GM18868 (cell line): ENCODE data around the gene SUN2.

Source experiments
- ATAC-seq: cut with Tn5 transposase; IDR thresholded peaks from one replicate; pipeline ENCODE4 v1.9.1; 2021; ENCODE audit warnings: mild to moderate bottlenecking, moderate library complexity; ENCODE audit not compliant: unreplicated experiment

SUN2 gene

DNA sequence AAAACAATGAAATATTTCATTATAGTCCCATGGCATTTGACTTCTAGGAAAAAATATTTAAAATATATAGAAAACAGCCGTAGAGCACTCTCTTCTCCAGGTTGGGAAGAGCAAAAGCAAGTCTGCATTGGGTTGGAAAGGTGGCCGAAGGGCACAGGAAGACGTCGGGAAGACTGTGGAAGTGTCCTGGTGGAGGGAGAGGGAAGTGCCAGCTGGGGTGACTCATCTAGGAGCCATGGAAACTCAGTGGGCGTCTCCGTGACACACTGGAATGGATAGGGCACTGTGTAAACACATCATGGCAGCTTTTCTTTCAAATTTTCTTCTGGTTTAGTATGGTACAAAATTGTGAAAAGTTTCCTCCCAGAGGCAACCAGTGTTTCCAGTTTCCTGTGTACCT, 37.4 kb downstream of the SUN2 start:
- no peak for ATAC-seq

DNA sequence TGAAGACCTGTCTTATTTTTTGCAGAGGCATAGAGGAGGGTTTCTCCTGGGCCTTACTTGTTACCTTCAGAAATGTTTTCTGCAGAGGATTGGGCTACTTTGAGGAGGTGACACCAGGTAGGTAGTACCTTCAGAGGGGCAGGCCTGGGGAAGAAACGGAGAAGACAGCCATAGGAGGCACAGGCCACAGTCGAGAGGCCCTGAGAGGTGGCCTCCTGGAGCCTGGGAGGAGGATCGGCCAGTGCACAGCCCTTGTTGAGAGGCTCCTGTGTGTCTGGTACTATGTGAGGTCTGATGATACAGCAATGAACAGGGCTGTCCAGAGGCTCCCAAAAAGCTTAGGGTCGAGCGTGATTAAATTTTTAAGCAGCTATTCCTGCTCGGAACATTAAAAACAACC, 38.6 kb downstream of the SUN2 start:
- ATAC-seq, result no peak

DNA sequence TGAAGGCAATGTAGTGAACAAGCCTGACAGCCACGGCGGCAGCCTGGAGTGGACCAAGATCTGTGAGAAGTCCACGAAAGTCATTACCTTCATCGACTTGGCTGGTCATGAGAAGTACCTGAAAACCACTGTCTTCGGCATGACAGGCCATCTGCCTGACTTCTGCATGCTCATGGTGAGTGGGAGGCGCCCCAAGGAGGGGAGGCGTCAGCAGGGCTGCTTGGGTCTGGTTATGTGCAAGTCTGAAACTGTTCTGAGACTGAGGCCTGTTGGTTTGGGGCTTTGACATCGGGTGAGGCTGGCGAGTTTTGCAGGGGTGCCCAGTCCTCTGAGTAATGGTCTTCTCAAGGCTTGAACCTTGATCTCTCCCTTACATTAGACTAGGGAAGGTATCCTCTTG, 39.0 kb downstream of the SUN2 start:
- no peak for ATAC-seq

DNA sequence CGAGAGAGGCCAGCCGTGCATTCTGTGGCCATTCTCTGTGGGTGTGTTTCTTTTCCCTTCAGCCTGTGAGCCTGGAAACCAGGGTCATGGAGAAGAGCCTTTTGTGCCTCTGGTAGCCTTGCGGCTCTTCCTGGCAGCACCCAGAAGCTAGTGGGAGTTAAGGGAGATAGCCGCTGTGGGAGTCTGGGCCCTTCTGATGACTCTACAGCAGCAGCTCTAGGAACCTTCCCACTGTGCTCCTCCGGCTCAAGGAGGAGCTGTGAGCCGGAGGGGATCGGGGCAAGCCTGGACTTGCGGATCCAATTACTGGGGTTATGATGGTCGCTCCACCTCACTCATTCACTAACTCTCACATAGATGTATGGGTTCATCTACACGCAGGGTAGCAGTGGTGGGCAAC, 39.5 kb downstream of the SUN2 start:
- ATAC-seq, result no peak

DNA sequence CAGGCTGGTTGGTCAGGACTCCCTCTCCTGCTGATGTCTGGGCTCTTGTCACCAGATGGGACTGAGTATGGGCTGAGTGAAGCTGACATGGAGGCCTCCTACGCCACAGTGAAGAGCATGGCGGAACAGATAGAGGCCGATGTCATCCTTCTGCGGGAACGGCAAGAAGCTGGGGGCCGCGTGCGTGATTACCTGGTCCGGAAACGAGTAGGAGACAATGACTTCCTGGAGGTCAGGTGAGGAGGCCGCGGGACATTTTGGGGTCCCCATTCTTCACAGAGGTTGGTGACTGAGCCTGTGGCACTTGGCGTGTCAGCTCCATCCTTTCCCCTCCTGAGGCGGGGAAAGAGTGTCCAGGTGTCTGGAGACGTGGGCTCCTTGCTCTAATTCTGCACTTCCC, 39.9 kb downstream of the SUN2 start:
- no peak for ATAC-seq

DNA sequence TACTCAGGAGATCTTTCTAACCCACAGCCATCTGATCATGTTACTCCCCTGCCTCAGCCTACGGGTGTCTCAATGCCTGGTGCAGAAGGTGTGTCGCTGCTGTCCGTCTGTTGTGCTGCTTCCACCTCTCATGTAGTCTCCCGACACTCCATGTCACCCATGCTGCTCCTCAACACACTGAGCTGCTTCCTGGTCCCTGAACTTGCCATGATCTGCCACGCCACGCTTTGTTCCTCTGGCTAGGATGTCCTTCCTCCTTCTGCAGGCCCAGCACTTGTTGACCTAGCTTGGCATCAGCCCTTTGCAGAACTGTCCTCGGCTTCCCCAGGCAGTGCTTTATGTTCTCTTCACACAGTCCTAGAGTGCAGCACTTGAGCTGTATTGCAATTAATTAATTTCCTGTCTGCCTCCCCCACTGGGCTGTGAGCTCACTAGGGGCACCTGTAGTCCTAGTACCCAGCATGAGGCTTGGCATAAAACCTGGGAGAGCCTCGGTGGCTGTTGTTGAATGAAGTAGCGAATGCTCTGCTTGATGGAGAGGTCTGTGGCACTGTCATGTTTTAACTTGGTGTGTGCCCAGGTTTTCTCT, 40.5 kb downstream of the SUN2 start:
- no peak for ATAC-seq

DNA sequence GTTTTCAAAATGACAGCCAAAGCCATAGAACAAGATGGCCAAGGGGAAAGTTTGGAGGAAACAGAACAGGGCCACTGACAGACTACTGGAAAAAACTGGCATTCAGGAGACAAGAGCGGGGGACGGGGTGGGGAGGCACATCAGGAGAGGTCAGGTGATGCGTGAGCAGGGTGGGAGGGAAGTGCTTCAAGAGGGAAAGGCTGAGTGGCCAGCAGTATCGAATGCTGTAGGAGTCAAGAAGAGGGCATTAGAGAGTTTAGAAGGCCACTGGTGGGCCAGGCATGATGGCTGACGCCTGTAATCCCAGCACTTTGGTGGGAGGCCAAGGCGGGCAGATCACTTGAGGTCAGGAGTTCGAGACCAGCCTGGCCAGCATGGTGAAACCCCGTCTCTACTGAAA, 41.9 kb downstream of the SUN2 start:
- no peak for ATAC-seq

DNA sequence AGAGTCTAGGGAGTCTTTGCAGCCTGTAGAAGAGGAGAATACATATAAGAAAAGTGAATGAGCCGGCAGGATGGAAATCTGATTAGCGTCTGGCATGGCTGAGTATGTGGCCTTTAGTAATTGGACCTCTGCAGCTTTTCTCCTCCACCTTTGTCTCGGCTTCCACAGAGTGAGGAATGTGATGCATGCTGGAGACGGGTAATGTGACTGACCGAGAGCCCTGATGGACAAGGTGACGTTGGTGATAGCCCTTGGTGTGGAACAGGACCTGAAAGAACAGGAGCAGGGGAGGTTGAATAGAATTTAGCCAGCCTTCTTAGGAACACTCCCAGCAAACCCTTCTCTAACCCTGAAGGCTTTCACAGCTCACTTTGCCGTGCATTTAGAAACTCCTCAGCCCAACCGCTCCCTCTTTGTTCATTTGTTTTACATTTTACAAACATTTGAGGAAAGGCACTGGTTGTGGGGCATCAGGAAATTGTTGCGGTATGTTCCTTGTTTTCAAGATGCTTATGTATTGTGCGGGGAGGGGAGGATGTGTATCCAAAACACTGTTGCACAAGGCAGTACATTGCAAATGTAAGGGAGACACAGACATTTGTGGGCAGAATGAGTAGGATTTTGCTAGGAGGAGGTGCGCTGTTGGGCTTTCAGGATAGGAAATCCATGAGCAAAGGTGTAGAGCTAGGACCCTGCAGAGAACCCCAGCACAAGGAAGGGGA, 43.2 kb downstream of the SUN2 start:
- no peak for ATAC-seq

DNA sequence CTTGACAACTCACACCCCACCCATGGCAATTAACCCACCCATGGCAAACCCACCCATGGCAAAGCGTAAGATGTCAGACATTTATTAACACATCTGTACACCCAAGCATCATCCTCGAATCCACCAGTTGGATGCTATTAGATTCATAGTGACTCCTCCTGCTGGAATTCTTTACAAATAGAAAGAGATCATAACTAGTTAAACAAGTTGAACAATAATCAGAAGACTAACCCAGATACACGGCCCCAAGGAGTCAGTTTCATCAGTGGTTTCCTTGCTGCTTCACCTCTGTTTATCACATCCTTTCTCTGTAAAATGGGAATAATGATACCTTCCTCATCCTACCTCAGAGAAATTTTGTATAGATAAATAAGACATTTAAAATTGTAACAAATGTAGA, 44.9 kb downstream of the SUN2 start:
- no peak for ATAC-seq

DNA sequence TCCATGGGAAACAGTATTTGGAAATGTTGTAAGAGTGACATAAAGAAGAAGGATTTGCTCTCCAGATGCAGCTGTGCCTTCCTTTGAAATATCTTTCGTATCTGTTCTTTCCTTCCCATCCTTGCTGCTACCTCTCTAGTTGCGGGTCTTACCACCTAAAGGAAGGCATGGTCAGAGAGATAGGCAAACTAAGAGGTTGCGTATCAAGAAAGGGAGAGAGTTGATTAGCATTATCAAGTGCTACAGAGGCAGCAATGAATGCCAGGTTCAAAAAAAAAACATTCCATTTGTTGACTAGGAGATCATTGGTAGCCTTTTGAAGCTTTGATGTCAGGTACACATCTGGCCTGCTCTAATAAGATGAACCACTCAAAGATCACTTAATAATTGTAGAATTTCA, 45.4 kb downstream of the SUN2 start:
- ATAC-seq, result no peak

DNA sequence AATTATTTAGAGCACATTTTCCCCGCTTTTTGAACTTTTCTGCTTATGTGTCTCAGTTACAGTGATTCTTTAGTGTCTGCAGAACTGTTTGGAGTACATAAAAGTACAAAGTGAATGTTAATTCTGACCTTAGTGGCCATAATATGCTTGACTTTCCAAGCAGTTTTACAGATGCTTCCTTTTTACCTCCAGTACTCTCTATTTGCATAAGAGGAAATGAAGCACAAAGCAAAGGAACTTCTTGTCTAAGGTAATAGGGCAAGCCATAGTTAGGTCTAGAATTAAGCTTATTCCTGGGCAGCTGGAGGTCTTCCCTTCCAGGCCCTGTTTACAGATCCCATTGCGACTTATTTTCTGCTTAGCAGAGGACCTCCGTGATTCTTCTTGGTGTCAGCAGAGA, 46.5 kb downstream of the SUN2 start:
- ATAC-seq, result no peak

DNA sequence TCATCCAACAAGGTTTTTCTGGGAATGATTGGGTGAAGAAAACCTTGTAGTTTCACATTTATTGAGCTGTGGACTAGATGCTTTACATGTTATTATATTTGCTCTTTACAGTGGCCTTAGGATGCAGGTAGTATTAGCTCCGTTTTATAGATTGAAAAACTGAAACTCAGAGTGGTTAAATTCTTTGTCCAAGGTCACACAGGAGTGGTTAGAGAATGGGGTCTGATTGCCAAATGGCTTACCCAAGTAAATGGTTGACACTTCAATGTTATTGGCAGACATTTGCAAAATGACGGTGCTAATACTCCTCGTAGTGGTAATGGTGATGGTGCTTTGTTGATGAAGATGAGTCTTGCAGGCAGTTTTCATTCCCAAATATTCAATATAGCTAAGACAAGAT, 47.8 kb downstream of the SUN2 start:
- no peak for ATAC-seq

DNA sequence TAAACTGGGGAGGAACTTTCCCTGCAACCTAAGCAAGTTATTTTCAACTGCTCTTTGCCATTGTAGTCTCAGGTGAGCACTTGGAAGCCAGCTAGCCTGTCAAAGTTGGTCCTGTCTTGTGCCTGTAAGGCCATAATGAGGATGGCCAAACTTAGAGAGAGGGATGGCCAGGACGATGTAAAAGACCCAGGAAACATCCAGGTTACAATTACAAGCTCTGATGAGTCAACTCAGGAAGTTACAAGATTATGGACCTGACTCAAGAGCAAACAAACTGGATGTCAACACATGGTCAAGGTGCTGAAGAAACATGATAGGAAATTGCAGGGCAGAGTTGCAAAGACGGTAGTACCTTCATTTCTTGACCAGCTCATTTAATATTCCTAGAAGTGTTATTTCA, 48.5 kb downstream of the SUN2 start:
- no peak for ATAC-seq

DNA sequence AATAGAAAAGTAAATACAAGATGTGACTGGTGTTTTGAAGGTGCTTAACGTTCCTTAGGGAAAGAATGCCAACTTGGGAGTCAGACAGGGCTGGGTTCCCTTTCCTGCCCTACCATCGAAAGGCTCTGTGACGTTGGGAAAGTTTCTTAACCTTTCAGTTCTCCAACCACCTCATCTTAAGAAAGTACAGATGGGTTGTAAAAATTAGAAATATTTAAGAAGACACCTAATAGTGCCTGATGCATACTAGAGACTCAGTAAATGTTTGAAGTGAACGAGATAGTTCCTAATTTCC, 49.0 kb downstream of the SUN2 start:
- no peak for ATAC-seq

DNA sequence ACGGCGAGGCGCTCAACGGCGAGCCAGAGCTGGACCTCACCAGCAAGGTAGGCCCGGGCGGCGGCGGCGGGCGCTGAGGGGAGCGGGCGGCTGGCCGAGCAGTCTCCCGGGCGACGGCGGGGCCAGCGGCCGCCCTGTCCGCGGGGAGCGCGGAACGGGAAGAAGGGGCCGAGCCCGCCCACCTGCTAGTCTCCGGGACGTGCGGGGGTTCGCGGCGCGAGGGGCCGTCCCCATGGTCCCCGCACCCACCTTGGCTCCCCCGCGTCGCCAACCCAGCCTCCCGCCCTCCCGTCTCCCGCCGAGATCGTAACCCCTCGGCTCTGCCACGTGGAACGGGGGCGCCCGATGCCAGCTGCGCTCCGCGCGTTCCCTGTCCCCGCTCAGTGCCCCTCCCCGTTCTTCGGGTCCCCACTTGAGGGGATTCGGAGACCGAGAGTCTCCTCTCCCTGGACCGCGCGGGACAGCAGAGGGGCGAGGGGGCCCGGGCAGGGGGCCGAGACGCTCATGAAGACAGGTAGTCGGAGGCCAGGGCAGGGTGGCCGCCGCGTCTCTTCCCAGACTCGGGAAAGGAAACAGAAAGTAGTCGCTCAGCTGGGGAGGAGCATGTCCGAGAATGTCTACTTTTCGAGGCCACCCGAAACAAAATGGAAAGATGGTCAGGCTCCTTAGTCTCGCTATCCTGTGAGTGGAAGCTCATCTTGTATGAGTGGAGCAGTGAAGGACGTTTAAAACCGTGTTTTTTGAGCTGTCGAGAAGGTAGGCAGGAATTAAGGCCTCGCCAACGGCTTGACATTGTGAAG, 49.5 kb downstream of the SUN2 start:
- ATAC-seq, result peak; percentile 5

DNA sequence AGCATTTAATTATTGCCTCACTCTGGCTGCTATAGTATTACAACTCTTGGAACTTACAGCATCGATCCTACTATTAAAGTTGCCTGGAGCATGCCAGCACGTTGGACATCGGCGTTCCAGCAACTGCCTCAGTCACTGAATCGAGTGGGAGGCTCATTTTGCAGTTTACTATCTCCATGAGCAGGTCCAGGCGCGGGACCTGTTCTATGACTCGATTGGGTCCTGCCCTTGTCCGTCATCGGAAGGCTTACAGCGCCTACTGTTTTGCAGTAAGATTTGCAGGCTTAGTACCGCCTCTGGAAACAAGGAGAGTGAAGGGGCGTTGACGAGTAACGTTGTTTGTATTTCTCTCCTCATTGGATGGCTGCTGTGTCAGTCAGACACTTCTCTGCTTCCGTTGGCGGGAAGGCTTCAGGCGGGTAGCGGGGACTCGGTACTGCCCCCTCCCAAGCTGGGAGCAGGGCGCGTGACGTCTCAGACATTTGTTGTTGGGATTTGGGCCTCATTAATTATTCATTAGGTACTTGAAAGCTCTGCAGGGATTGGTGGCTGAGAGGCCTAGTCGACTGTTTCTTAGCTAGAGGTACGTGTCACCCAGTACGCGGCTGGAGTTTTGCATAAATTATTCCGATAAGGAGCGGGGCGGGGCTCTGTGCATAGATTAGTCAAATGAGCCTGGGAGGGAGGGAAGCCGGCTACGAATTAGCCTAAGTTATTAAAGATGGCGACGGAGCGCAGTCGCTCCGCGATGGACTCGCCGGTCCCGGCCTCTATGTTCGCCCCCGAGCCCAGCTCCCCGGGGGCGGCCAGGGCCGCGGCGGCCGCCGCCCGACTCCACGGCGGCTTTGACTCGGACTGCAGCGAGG, 50.3 kb downstream of the SUN2 start, which contains the start of gene GTPBP1:
TSS of gene GTPBP1 (plus strand) at position 710 of the 866 bp plus-strand sequence. CDS start at position 722, 12 bp downstream.
- ATAC-seq, result peak; percentile 71

DNA sequence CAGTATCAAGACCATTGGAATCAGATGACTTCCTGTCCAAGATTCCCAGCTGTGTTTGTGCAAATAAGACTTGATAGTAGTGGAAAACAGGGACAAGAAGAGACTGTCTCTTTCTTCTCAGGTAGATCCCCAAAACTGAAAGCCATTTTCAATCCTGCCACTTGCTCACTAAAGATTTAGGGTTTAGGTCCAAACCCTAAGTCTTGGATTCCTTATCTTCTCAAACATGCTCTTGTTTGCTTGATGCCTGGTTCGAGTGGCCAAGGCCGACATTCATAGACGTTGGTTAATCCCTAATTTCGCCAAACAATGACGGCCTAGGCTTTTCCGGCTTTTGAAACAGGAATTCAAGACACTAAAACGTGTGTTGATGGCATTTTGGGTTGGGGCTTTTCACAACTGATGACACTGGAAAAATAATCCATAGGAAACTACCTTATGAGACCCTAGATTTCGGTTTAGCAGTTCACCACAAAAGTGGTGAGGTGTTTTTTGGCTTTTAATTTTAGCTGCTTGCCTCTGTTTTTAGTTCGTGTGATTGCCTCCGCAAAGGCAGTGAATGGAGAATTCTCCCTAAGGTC, 51.1 kb downstream of the SUN2 start:
- no peak for ATAC-seq

DNA sequence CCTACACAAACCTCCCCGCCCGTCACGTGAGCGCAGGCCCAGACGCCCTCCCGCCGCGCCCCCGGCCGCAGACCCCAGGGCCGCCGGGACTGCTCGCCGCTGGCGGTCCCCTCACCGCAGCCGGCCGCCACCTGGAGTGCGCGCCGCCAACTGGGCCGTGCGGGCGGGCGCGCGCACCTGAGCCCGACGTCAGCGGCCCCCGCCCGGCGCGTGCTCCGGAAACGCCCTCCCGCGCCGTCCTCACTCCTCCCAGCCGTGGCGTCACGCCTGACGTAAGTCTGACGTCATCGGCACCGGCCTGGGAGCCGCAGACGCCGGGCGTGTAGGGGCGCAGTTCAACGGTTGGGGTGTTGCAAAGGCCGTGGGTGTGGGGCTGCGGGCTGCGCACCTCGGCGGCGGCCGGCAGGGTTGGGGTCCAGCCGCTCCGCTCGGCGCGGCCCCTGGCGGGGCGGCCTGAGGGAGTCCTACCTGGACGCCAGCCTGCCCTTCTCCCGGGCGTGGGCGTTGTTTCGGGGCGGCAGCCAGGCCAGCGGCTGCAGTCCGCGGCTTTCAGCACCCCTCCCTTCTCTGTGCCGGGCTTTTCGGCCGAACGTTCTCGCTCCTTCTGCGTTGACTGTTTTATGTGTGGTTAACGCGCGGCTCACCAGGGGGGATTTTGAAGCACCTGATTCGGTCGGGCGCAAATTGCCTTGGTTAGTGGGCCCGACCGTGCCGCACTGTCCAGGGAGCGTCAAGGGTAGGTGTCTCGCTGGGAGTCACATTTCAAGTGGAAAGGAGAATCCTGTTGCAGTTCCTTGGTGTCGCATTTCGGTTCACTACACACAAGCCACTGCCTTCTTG, 54.8 kb downstream of the SUN2 start, which contains the start of gene JOSD1:
TSS of gene JOSD1 (minus strand) at position 155 of the 840 bp plus-strand sequence. CDS start 956 bp downstream, outside the sequence.
- ATAC-seq, result peak; percentile 29

DNA sequence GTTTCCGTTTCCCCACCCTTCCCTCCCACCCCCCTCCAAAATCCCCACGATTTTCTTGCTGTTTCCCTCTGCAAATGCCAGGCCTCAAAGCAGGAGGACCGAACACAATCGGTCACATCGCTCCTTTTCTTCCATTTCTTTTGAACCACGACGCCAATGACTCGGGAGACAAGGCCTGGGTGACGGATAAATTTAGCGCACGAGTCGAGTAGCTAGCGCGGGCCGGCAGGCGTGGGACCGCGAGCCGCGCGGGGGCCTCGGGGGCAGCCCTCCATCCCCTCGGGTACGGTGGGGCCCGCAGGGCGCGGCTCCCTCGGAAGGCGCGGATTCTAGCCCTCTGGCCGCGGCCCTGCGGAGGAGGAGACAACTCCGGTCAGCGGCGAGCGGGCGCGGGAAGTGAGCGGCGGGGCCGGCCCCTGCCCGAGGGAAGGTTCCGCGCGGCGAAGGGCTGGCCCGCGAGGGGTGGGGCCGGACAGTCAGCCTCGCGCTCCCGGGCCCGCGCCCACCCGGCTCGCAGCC, 55.5 kb downstream of the SUN2 start:
- no peak for ATAC-seq

DNA sequence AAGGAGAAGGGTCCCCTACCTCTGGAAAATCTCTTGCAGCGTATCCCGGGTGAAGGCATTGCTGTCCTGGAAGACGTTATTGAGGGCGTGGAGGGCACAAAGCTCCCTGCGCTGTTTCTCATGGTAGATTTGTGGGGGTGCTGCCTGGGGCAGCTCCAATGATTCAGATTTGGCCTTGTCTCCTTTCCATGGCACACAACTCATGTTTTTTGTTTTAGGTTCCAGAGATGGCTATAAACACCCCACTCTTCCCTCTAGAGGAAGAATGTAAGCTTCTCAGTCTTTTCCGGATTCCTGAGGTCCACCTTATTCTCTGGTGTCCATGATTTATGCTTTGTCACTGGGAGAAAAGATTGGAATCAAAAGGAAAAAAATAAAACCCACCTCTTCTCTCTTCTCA, 56.0 kb downstream of the SUN2 start:
- ATAC-seq, result no peak
